Fibroblast of skin of right biceps (primary cell): ENCODE data around the gene OR1N2.
"Not testable (repeated sequence)": the region's sequence is repeated elsewhere in the genome, so short reads cannot be mapped to it uniquely, and the experiment has no call there.

Experiments used
- DNase-seq: peaks from one replicate; pipeline ENCODE4 v3.0.0-alpha.2; 2013

Gene OR1N2, protein sequence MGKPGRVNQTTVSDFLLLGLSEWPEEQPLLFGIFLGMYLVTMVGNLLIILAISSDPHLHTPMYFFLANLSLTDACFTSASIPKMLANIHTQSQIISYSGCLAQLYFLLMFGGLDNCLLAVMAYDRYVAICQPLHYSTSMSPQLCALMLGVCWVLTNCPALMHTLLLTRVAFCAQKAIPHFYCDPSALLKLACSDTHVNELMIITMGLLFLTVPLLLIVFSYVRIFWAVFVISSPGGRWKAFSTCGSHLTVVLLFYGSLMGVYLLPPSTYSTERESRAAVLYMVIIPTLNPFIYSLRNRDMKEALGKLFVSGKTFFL

DNA sequence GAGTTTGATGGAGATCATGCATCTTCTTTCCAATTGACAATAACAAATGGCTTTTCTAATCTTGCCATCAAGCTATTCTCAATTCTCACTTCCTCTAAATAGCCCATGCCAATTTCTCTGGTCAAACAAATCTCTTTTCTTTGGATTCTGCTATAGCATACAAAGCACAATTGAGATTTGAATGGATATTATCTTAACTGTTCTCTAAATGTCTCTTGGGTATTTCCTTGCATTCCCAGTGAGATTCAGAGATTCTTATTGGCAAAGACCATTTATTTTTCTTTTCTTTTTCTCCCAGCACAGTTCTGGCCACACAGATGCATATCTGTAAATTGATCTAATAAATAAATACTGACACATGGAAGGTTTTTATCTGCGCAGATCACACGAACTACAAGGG is at the start of gene OR1N2:
Gene OR1N2 (plus strand): TSS at position 301 of the 400 bp plus-strand sequence. CDS start 100 bp downstream, outside the sequence.
- DNase-seq: no peak

DNA sequence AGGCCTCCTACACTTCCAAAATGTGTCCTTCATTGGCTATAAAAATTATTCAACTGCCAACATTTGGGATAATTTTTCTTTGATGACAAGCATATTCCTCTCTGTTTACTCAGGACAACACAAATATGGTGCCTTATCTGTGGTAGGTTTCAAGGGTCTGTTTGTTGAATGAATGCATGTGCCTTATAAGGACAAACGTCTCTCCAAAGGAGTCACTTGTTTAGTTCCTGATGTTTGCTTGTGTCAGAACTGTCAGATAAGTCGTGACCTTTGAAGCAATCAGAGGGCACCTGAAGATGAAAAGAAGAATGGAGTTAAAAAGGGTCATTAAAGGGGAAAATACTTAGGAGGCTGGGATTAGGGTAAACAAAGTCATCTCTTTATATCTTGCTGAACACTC is 45.9 kb upstream of the OR1N2 start:
- DNase-seq: no peak

DNA sequence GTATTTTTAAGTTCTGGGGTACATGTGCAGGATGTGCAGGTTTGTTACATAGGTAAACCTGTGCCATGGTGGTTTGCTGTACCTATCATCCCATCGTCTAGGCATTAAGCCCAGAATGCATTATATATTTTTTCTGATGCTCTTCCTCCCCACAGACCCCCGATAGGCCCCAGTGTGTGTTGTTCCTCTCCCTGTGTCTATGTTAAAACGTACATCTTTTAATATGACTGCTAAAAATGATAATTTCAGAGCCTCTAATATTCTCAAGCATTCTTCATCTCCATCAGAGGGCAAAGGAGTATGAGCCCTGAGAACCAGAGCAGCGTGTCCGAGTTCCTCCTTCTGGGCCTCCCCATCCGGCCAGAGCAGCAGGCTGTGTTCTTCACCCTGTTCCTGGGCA is 42.4 kb upstream of the OR1N2 start, which contains the start of gene OR1J2:
Gene OR1J2 (plus strand): TSS at position 301 of the 400 bp plus-strand sequence. CDS start 0 bp downstream, at position 301.
- no peak for DNase-seq

DNA sequence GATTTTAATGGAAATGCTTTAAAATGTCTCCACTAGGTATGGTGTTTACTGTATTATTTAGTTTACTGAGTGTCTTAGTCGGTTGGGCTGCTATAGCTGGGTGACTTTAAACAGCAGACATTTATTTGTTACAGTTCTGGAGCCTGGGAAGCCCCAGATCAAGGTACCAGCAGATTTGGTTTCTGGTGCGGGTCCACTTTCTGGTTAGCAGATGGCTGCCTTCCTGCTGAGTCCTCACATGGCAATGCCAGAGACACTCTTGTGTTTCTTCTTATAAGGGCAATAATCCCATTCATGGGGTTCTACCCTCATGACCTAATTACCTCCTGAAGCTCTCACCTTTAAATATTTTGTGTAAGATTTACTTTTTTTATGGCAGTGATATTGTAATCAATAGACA is 34.7 kb upstream of the OR1N2 start:
- DNase-seq: no peak

DNA sequence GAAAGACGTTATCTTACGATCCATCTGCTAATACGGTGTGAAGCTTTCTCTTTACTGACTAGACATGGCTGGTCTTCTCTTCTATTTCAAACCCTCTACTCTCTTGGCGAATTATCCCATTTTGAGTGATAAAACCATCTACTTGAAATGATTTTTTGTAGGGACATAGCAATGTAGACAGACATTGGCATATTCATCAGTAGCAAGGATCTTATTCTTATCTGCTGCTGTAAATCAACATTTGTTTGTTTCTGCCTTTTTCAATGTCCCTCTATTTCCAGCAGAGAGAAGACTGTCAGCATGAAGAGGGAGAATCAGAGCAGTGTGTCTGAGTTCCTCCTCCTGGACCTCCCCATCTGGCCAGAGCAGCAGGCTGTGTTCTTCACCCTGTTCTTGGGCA is 34.1 kb upstream of the OR1N2 start, which contains the start of gene OR1J4:
Gene OR1J4 (plus strand): TSS at position 301 of the 400 bp plus-strand sequence. CDS start 0 bp downstream, at position 301.
- no peak for DNase-seq

DNA sequence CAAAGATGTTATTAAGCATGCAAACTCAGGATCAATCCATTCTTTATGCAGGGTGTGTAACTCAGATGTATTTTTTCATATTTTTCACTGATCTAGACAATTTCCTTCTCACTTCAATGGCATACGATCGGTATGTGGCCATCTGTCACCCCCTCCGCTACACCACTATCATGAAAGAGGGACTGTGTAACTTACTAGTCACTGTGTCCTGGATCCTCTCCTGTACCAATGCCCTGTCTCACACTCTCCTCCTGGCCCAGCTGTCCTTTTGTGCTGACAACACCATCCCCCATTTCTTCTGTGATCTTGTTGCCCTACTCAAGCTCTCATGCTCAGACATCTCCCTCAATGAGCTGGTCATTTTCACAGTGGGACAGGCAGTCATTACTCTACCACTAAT is 33.5 kb upstream of the OR1N2 start:
- no peak for DNase-seq

DNA sequence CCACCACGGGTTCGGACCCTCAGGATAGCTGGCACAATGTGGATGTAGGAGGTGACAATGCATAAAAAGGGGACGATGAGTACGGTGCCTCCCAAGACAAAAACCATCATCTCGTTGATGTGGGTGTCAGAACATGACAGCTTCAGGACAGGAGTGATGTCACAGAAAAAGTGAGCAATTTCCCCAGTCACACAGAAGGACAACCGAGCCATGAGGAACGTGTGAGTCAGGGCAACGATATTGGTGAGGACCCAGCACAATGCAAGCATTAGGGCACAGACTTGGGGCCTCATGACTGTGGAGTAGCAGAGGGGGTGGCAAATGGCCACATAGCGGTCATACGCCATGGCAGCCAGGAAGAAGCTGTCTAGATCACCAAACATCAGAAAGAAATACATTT is 26.3 kb upstream of the OR1N2 start:
- DNase-seq: no peak

DNA sequence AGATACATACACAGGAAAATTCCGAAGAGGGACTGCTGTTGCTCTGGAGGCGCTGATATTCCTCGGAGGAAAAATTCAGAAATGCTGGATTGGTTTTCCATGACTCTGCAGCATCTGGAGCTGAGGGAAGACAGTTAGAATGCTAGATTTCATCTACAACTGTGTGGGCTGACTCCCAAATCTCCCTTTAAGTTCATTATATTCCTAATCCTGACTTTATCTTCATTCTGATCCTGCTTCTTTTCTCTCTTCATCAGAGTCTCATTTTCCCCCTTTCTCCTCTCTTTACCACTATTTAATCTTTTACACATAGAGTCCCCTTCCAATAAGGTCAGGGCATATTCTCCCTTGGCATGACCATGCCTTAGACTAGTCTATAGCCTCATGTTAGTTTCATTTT is 25.7 kb upstream of the OR1N2 start, which contains the start of gene OR1N1:
Gene OR1N1 (minus strand): TSS at position 101 of the 400 bp plus-strand sequence. CDS start 0 bp downstream, at position 101.
- no peak for DNase-seq

DNA sequence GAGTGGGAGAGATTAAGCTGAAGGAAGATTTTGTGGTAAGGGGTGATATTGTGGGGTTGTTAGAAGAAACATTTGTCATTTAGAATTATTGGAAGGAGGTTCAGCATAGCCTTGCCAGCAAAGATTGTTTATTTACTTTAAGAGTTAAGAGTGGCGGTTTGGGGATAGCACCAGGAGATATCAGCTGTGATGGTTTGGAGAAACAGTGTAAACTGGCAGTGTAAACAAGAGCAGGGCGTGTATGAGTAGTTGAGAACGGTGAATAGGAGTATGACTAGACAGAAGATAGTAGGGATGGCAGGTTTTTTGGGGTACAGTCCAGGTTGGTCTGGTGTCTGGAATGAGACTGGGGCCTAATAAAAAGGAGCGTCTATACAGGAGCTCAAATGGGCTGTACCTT is 21.8 kb upstream of the OR1N2 start:
- not testable (repeated sequence) for DNase-seq

DNA sequence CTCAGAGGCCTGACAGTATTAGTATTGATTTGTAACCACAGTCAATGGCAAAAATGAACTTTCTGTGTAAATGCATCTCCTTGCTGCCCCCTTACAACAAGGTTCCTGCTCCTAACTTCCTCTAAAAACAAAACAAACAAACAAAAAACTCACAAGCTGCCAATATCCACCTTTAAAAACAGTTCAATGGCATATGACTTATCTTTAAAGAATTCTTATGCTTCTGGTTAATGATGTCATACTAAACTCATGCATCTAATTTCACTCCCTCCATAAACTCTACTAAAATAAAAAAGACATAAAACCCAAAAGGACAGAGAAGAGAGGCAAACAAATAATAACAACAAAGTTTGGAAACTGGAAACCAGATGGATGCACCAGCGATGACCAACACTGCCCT is 16.8 kb upstream of the OR1N2 start:
- DNase-seq: no peak

DNA sequence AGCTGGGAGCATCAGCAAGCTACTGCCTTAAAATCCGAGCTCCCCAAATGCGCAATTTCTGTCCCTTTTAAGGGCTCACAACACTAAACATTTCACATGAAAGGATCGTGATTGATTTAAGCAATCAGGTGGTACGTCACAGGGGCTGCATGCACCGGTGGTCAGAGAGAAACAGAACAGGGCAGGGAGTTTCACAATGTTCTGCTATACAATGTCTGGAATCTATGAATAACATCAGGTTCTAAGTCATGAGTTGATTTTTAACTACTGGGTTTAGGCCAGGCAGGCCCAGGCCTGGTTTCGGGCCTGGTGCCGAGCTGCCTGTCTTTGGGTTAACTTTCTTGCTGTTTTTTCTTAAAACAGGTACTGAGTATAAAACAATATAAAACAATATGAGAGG is 15.8 kb upstream of the OR1N2 start:
- not testable (repeated sequence) for DNase-seq

DNA sequence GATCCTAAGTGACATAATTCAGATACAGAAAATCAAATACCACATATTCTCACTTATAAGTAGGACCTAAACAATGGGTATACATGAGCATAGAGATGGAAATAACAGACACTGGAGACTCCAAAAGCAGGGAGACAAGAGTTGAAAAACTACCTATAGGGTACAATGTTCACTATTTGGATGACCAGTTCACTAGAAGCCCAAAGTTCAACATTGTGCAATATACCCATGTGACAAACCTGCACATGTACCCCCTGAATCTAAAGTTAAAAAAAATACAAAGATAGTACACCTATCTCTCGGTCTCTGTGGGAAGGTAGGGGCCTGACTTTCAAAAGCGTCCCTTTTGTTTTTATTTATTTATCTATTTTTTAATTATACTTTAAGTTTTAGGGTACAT is 14.2 kb upstream of the OR1N2 start:
- no peak for DNase-seq

DNA sequence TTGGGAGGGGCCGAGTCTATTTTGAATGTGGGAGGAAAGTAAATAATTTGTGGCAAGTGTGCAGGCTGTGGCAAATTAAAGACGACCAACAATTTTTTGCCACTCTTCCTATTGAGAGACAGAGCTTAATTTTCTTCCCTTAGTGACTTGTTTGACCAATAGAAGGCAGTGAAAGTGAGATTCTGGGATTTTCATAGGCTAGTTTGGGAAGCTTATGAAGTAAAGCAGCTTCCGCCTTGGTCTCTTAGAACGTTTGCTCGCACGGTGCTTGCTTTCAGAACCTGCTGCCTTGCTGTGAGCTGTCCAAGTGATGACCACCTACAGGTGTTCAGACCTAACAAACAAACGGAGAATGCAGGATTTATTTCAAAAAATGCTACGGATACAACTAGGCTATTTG is 6.7 kb upstream of the OR1N2 start:
- no peak for DNase-seq

DNA sequence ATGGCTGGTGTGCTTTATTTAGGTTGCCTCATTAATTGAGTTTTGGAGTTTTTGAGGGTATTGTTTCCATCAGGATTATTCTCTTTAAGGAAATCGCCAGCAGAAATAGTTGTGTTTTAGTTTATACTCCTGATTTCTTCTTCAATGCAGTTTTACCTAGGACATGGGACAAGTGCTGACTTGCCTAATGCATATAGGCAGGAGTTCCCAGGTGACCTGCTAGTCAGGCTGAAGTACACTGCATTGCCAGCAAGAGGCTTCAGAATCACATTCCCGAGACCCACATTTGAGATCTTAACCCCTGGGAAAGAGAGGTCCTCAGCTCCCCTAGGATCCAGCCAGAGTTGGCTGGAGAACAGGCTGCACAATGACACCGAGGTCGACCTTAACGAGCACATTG is 1.5 kb upstream of the OR1N2 start:
- no peak for DNase-seq

DNA sequence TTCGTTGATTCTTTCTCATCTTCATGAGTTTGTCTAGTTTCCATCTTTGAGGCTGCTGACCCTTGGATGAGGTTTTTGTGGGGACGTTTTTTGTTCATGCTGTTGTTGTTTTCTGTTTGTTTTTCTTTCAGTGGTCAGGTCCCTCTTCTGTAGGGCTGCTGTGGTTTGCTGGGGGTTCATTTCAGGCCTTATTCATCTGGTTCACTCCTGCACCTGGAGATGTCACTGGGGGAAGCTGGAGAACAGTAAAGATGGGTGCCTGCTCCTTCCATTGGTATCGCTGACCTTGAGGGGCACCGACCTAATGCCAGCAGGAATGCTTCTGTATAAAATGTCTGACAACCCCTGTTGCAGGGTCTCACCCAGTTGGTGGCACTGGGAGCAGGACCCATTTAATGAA is 8.5 kb downstream of the OR1N2 start:
- DNase-seq: no peak

DNA sequence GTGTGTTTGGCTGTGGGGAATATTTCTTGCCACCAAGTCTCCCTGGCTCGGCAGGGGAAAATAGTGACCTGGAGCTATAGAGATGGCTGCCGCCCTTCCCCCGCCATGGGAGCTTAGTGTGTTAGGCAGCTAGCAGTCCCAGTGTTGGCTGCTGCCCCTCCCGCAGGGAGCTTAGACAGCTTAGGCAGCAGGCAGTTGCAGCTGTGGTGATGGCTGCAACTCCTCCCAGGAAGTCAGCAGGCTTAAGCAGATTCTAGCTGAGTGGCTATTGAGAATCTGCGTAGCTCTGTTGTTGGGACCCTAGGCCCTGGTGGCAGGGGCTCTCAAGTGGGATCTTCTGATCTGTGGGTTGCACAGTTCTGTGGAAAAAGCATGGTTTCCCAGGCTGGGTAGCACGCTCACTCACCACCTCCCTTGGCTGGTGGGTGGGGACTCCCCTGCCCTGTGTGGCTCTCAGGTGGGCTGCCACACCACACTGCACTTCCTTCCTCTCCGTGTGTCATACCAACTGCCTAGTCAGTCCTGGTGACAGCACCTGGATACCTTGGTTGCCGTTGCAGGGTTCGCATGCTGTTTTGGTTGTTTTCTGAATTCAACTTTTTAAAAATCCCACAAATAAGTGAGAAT is 9.3 kb downstream of the OR1N2 start:
- no peak for DNase-seq

DNA sequence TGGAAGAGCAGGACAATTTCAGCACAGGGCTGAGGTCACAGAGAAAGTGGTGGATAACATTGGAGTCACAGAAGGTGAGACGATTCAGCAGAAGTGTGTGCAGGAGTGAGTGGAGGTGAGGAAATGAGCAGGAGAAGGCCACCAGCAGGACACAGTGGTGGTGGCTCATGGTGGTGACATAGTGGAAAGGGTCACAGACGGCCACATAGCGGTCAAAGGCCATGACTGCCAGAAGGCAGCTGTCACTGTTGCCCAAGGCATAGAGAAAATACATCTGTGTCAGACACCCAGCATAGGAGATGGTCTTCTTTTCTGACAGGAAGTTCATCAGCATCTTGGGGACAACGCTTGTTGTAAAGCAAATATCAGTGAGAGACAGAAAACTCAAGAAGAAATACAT is 15.0 kb downstream of the OR1N2 start:
- DNase-seq: no peak

DNA sequence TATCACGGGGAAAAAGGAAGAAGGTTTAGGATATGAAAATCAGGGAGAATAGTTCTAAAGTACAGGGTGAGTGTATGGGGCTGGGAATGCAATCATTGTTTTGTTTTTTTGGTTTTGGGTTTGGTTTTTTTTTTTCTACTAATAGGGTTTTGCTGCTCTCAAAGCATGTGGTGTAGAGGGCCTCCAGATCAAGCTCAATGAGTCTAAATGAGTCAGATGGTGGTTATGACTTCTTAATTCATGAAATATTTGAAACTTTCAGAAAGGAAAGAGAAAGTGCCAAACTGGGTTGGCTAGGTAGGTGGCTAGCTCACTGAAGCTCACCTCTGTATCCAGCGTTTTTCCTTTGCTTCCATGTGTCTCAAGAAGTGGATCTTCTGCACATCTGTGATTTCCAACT is 19.5 kb downstream of the OR1N2 start:
- DNase-seq: no peak

DNA sequence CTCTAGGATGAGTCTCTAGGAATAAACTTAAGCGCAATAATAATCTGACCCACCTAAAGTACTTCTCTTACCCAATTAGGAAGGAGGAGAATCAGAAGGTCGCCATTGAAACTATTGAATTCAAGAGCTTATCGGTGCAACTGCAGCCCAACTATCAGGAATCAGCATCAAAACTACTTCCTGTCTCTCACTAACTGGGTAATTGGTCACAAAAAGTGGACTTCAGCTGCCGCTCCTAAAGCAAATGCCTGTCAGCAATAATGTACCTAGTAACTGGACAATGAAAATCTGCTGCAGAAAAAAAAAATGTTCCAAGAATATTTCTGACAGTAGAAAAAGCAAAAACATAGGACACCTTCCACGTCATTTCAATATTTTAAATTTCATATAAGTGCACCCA is 27.0 kb downstream of the OR1N2 start:
- no peak for DNase-seq

DNA sequence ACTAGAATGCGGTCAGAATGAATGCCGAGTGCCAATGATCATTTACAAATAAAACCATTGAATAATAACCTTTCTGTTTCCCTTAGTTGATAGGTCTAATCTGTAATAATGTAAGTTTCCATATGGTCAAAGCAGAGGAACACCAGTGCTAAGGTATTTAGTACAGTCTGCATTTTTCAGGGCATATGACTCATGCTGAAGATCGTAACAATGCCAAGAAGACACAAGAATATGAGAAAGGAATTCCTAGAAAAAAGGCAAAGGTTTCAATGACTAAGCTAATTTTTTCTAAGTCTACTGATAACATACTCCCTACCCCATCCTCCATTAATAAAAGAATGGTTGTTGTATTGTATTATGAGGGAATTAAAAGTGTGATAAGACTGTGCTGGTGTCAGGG is 27.4 kb downstream of the OR1N2 start:
- DNase-seq: peak; percentile 4

DNA sequence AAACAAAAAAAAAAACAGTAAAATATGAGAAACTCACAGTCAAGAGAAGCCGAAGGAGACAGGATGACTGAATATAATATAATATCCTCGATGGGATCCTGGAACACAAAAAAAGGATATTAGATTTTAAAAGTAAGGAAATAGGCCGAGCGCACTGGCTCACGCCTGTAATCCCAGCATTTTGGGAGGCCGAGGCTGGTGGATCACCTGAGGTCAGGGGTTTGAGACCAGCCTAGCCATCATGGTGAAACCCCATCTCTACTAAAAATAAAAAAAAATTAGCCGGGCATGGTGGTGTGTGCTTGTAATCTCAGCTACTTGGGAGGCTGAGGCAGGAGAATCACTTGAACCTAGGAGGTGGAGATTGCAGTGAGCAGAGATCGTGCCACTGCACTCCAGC is 30.4 kb downstream of the OR1N2 start, which contains the start of gene OR1L8:
Gene OR1L8 (minus strand): TSS at position 101 of the 400 bp plus-strand sequence. CDS start 14,907 bp downstream, outside the sequence.
- DNase-seq: not testable (repeated sequence)
